ENCODE results near the gene ZNF574. TPM values are rescaled to one million over a fixed set of nuclear protein-coding genes. Genes with fewer than 3 reads are reported as not detected.

Gene ZNF574
- total RNA-seq, 1 experiment from 2014 or later, result 35.6 TPM

GRCh38 chr19:42109896-42110295, 33.9 kb downstream of the ZNF574 start:
- Mint-ChIP-seq H3K27me3 (ENCODE audit: low read depth) (peaks cover 21% of the 10 kb centered on the region), H3K27ac (no peak overlapping the region), H3K4me1 (peaks cover 27 to 32% of the 10 kb centered on the region in 2 experiments), H3K36me3 (ENCODE audit: insufficient read depth in 1 of 3, low read depth in 3 of 3) (no peaks in the 10 kb centered on the region), H3K4me3 (no peak overlapping the region), H3K9me3 (no peaks in the 10 kb centered on the region; a peak in 1 of 5 replicates)
- no CpG with 5 or more reads among the region's 3 CpGs for WGBS (ENCODE audit: extremely low coverage, insufficient read length, low lambda C conversion rate)
- Histone ChIP-seq H4K91ac (ENCODE audit: insufficient read length, low read depth, low read length) (no peak overlapping the region), H3K27me3 (ENCODE audit: insufficient read depth, low read length) (no peaks in the 10 kb centered on the region), H3K23ac (ENCODE audit: insufficient read length, low read depth, low read length) (no peak overlapping the region), H3K4me2 (ENCODE audit: insufficient read depth, insufficient read length, low read length) (no peak overlapping the region), H2AK5ac (ENCODE audit: insufficient read length, low read length) (no peak overlapping the region), H3K4me1 (ENCODE audit: insufficient read depth, low read length) (peaks cover 9% of the 10 kb centered on the region; the same call in 1 of the 2 replicates), H3K14ac (ENCODE audit: insufficient read depth, low read length) (no peak overlapping the region), H4K8ac (replicated peaks; ENCODE audit: insufficient read length, low read depth, low read length) (no peak overlapping the region), H3K27ac (ENCODE audit: insufficient read length, low read depth, low read length) (no peak overlapping the region), H3T11ph (ENCODE audit: low read length) (no peak overlapping the region), H2BK5ac (ENCODE audit: insufficient read length, low read length) (no peak overlapping the region), H3K79me1 (ENCODE audit: insufficient read depth, low read depth, low read length, poor library complexity, severe bottlenecking) (no peaks in the 10 kb centered on the region), H3K23me2 (ENCODE audit: insufficient read length, low read depth, low read length, poor library complexity, severe bottlenecking) (no peaks in the 10 kb centered on the region), H3K79me2 (ENCODE audit: insufficient read depth, low read length) (no peaks in the 10 kb centered on the region), H3K9ac (ENCODE audit: extremely low read depth, insufficient read length, low read length) (no peak overlapping the region), H2BK12ac (ENCODE audit: insufficient read length, low read depth, low read length) (no peak overlapping the region), H2BK120ac (ENCODE audit: low read depth, low read length, poor library complexity, severe bottlenecking) (no peak overlapping the region), H2AFZ (ENCODE audit: low read length) (no peak overlapping the region), H4K20me1 (ENCODE audit: control insufficient read depth, insufficient read depth, insufficient read length) (no peaks in the 10 kb centered on the region), H3K9me3 (ENCODE audit: control insufficient read depth, low read depth, low read length) (no peaks in the 10 kb centered on the region), H4K5ac (ENCODE audit: insufficient read length, low read depth, low read length) (no peak overlapping the region), H2BK15ac (ENCODE audit: low read depth, low read length) (no peak overlapping the region), H3K4ac (ENCODE audit: low read depth, low read length) (no peak overlapping the region), H3K18ac (ENCODE audit: insufficient read length, low read depth, low read length) (no peak overlapping the region), H3K56ac (ENCODE audit: insufficient read length, low read depth, low read length) (no peak overlapping the region), H2BK20ac (ENCODE audit: low read depth, low read length, poor library complexity, severe bottlenecking) (no peak overlapping the region)
- TF ChIP-seq CTCF (conservative IDR thresholded peaks at IDR 0.05), result no peak
- DNase-seq, result no peak

All from H9 (cell line).